Measurements from ENCODE around the gene MR1. TPM values are rescaled to one million over a fixed set of nuclear protein-coding genes. Genes with fewer than 3 reads are reported as not detected.

Gene MR1
- polyA plus RNA-seq, 1 of the 3 experiments (the other 2 are of a cell fraction), result 7.0 TPM

GRCh38 chr1:181094416-181095212 lies 60.8 kb downstream of the MR1 start:
- ChIA-PET CTCF (interaction anchor here (0.6 to 13.3 kb wide), 2 partner anchors 47 to 958 kb away, joined by 3 to 145 read pairs; no protein-coding TSS in a partner anchor), POLR2A (interaction anchor here (2.9 kb wide), 1 partner anchor 11 kb away, joined by 18 read pairs; no protein-coding TSS in a partner anchor)
- no peak for DNase-seq
- TF ChIP-seq PBX3 (IDR thresholded peaks at IDR 0.05) (peak; percentile 34; the same call in 1 of the 2 replicates), RXRA (IDR thresholded peaks at IDR 0.05; ENCODE audit: borderline replicate concordance, low read depth) (peak; percentile 12; the same call in 1 of the 2 replicates), JUND (IDR thresholded peaks at IDR 0.05) (peak; percentile 42), USF2 (IDR thresholded peaks at IDR 0.05; ENCODE audit: borderline replicate concordance, low read depth, low read length) (no peak), NFIC (IDR thresholded peaks at IDR 0.05; ENCODE audit: borderline replicate concordance) (peak; percentile 76), NRF1 (IDR thresholded peaks at IDR 0.05; ENCODE audit: low read depth, low read length) (no peak), REST (IDR thresholded peaks at IDR 0.05; ENCODE audit: low read depth, low read length) (peak; percentile 18; the same call in 1 of the 2 replicates), TCF12 (IDR thresholded peaks at IDR 0.05) (peak; percentile 60), ZBTB33 (IDR thresholded peaks at IDR 0.05; ENCODE audit: borderline replicate concordance, low read depth) (no peak), POLR2AphosphoS5 (IDR thresholded peaks at IDR 0.05; ENCODE audit: low read depth, low read length) (peak; percentile 46; the same call in 1 of the 2 replicates), EP300 (IDR thresholded peaks at IDR 0.05; ENCODE audit: borderline replicate concordance in 1 of 2, low read depth in 1 of 2, low read length in 1 of 2) (peak in 1 of 2 experiments; percentile 57; a peak in 1 of 4 replicates), MAX (IDR thresholded peaks at IDR 0.05; ENCODE audit: low read depth) (0 out of 2 replicates have a peak, but pooled peaks have one; percentile 30), TEAD4 (IDR thresholded peaks at IDR 0.05; ENCODE audit: borderline replicate concordance, insufficient read depth) (peak; percentile 58; the same call in 1 of the 2 replicates)
- no peak overlapping the region for H2AFZ ChIP-seq (ENCODE audit: low read depth)
- H4K20me1 ChIP-seq (ENCODE audit: insufficient read depth), result peaks cover 56% of the 10 kb centered on the region
- H3F3A ChIP-seq (replicated peaks; ENCODE audit: insufficient read depth), result peaks cover 72% of the 10 kb centered on the region
- H3K9ac ChIP-seq, result no peak overlapping the region; the same call in 1 of the 2 replicates
- peaks cover 25 to 33% of the 10 kb centered on the region in 2 experiments for H3K36me3 ChIP-seq (replicated peaks in 1 of 2; ENCODE audit: control insufficient read depth in 1 of 2, insufficient read depth in 2 of 2, low read length in 1 of 2)
- 58% methylated on average over 7 of the region's 7 CpGs for WGBS (ENCODE audit: low lambda C conversion rate)
- H3K4me1 ChIP-seq (ENCODE audit: control insufficient read depth in 1 of 2, insufficient read depth in 2 of 2, low read depth in 1 of 2, low read length in 1 of 2), result peaks cover 60 to 62% of the 10 kb centered on the region in 2 experiments
- H3K27me3 ChIP-seq (ENCODE audit: insufficient read depth), result no peaks in the 10 kb centered on the region
- H3K9me3 ChIP-seq, result no peaks in the 10 kb centered on the region
- peak overlapping the region; percentile 98 to 99 for H3K27ac ChIP-seq (ENCODE audit: low read depth in 2 of 2, low read length in 1 of 2)
- H3K4me3 ChIP-seq (ENCODE audit: low read depth in 2 of 2, low read length in 1 of 2), result no peak overlapping the region
- H3K9me2 ChIP-seq, result no peaks in the 10 kb centered on the region
- peaks cover 58% of the 10 kb centered on the region for H3K79me2 ChIP-seq (ENCODE audit: insufficient read depth)
- peak overlapping the region; percentile 64 for H3K4me2 ChIP-seq

Data from SK-N-SH (cell line).